Measurements from ENCODE around the gene UCK2.

Gene UCK2

GRCh38 chr1:165942927-165943597, 115.6 kb downstream of the UCK2 start:
- DNase-seq (ENCODE audit: extremely low read depth, low read depth) = no peak
- no peak overlapping the region for H3K4me3 ChIP-seq (replicated peaks; ENCODE audit: low read depth, low read length)
- TF ChIP-seq, protein P1, sequence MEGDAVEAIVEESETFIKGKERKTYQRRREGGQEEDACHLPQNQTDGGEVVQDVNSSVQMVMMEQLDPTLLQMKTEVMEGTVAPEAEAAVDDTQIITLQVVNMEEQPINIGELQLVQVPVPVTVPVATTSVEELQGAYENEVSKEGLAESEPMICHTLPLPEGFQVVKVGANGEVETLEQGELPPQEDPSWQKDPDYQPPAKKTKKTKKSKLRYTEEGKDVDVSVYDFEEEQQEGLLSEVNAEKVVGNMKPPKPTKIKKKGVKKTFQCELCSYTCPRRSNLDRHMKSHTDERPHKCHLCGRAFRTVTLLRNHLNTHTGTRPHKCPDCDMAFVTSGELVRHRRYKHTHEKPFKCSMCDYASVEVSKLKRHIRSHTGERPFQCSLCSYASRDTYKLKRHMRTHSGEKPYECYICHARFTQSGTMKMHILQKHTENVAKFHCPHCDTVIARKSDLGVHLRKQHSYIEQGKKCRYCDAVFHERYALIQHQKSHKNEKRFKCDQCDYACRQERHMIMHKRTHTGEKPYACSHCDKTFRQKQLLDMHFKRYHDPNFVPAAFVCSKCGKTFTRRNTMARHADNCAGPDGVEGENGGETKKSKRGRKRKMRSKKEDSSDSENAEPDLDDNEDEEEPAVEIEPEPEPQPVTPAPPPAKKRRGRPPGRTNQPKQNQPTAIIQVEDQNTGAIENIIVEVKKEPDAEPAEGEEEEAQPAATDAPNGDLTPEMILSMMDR (IDR thresholded peaks at IDR 0.05; ENCODE audit: low read depth, low read length, missing control alignments) = peak; percentile 19

DNA sequence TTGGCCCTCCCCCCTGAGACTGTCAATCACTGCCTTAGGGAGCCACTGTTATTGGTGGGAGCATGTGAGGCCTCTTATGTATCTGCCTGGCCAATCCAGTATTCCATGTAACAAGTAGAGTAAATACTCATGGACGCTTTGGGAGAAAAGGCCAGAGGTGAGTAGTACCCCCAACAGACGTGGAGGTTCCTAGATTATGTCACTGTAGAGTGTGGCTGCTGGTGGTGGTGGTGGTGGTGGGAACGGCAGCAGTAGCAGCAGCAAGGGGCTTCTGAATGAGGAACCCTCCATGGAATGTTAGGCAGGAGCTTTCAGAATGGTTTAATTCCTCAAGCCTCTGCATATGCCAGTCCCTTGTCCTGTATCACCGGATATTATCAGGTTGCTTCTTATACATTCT, 118.5 kb downstream of the UCK2 start:
- H3K4me3 ChIP-seq (replicated peaks; ENCODE audit: low read depth, low read length) = no peak overlapping the region
- TF ChIP-seq, protein P1 (IDR thresholded peaks at IDR 0.05; ENCODE audit: low read depth, low read length, missing control alignments) = no peak
- no peak for DNase-seq (ENCODE audit: extremely low read depth, low read depth)

DNA sequence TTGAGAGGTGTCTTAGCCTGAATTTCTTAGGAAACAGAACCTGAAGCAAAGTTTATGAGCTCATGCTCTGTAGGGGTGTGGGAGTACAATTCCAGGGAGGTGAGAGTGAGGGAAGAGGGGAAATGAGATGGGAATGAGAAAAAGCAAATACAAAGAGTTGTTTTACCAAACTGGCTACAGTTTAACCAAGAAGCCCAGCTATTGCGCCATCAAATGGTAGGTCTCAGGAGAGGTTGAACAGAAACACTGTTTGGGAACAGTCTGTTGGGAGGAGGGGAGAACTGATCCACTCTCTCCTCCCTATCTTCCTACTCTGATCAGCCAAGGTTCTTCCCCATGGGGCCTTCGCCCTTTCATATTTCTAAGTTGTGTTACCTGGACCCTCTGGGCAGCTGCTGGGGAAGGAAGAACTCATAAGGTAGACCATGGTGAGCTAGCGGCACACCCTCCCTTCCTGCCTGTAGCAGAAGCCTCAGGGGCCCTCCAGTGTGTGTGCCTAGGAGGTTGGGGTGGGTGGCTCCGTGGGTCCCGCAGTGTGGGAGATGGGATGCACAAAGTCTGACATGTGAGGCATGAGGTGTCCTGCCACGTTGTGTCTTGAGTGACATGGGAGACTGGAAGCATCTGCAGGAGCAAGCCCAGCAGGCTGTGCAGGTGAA, 120.5 kb downstream of the UCK2 start:
- TF ChIP-seq, protein P1 (IDR thresholded peaks at IDR 0.05; ENCODE audit: low read depth, low read length, missing control alignments) = no peak
- DNase-seq (ENCODE audit: extremely low read depth, low read depth) = no peak
- H3K4me3 ChIP-seq (replicated peaks; ENCODE audit: low read depth, low read length) = no peak overlapping the region

DNA sequence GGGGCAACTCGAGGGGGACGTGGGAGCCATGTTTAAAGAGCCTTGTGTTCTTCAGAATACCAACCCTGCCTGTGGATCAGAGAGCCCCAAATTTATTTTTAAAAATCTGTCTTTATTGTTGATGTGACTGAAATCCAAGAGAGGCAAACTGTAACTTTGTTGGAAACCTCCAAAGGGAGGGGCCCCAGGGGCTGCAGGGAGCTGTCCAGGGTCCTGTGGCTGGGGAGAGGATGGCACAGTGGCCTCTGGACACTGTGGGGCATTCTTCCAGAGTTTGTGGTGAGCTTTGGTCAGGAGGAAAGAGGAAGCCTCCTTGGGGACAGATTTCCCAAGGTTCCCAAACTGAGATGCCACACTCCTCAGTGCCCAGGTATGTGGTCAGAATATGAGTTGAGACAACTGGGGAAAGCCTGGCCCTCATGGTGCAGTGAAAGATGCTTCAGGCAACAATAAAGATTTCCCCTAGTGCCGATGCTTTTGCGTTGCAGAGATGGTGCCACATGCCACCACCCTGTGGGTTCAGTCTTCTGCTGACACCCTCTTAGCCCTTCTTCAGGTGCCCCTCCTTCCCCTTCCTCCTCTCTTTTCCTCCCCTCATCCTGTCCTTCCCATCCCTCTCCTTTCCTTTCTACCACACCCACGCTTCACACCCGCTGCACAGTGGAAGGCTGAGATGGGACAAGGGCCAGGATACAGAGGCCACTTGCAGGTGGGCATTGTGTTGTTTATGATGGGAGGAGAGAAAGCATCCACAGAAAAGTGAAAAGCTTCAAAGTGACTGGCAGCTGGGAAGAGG, 122.1 kb downstream of the UCK2 start:
- no peak for DNase-seq (ENCODE audit: extremely low read depth, low read depth)
- no peak overlapping the region for H3K4me3 ChIP-seq (replicated peaks; ENCODE audit: low read depth, low read length)
- TF ChIP-seq, protein P1 (IDR thresholded peaks at IDR 0.05; ENCODE audit: low read depth, low read length, missing control alignments) = no peak

- TF ChIP-seq, protein P1 (IDR thresholded peaks at IDR 0.05; ENCODE audit: low read depth, low read length, missing control alignments) = no peak
- DNase-seq (ENCODE audit: extremely low read depth, low read depth) = peak; percentile 93
- no peak overlapping the region for H3K4me3 ChIP-seq (replicated peaks; ENCODE audit: low read depth, low read length)
These were observed 127.5 kb downstream of the UCK2 start for GRCh38 chr1:165954940-165955339.

DNA sequence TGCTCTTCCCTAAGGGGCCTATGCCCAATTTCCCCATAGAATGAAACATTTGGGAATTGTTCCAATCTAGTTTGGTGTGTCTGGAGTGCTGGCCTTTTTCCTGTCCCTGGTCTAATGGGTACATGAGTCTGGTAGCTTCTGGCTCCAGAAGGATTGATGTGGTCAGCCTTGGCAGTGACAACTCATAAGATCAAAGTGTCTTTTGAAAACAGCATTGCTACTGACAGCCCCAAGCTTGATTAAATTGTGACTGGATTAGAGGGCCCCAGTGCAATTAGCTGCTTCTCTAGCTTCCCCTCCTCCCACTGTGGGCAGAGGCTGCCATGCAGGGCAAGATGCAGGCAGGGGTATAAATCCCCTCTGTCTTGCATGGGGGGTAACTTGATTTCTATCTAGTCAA, 130.9 kb downstream of the UCK2 start:
- no peak overlapping the region for H3K4me3 ChIP-seq (replicated peaks; ENCODE audit: low read depth, low read length)
- TF ChIP-seq, protein P1 (IDR thresholded peaks at IDR 0.05; ENCODE audit: low read depth, low read length, missing control alignments) = no peak
- no peak for DNase-seq (ENCODE audit: extremely low read depth, low read depth)
